Heart right ventricle (tissue), 16 donors: Measurements from ENCODE around the gene ATP2B1. TPM values are rescaled to one million over a fixed set of nuclear protein-coding genes. Genes with fewer than 3 reads are reported as not detected.
A peak's percentile ranks its signal among the peaks of the same experiment; 100 is the strongest.

ENCODE experiments used
- ATAC-seq, 8 donors: fragments of 200-7000 bp; cut with Tn5 transposase; one replicate each; pipeline ENCODE4 v1.9.1; 2020; ENCODE audit warnings: mild to moderate bottlenecking in 8 of 8, moderate library complexity in 8 of 8, moderate number of reproducible peaks in 1 of 8
- DNase-seq, 2 donors: peaks; one replicate each; pipeline ENCODE4 v3.0.0-alpha.2; 2020
- H3K27ac ChIP-seq, 10 donors: fragments of 200-600 bp; sonication (generic) in 2 of 10; one replicate each; pipeline versions ENCODE4 v1.5.0 to v1.8.0; 2020 to 2022; ENCODE audit warnings: mild to moderate bottlenecking in 3 of 10
- H3K27me3 ChIP-seq, 7 donors: fragments of 200-600 bp; one replicate each; pipeline ENCODE4 v1.8.0; 2021 to 2022; ENCODE audit warnings: mild to moderate bottlenecking in 2 of 7
- H3K36me3 ChIP-seq, 9 donors: fragments of 200-600 bp; sonication (generic) in 1 of 9; one replicate each; pipeline versions ENCODE4 v1.5.0 to v1.8.0; 2020 to 2022; ENCODE audit warnings: mild to moderate bottlenecking in 2 of 9
- H3K4me1 ChIP-seq, 9 donors: fragments of 200-600 bp; sonication (generic) in 1 of 9; one replicate each; pipeline versions ENCODE4 v1.5.0 to v1.8.0; 2020 to 2022; ENCODE audit warnings: mild to moderate bottlenecking in 4 of 9
- H3K4me3 ChIP-seq, 10 donors: fragments of 200-600 bp; sonication (generic) in 2 of 10; one replicate each; pipeline versions ENCODE4 v1.5.0 to v1.8.0; 2020 to 2022; ENCODE audit warnings: mild to moderate bottlenecking in 7 of 10, moderate library complexity in 2 of 10
- H3K9me3 ChIP-seq, 11 donors: fragments of 200-600 bp in 10 of 11; sonication (generic) in 2 of 11; one replicate each; pipeline versions ENCODE4 v1.5.0 to v1.8.0; 2013 to 2022; ENCODE audit warnings: mild to moderate bottlenecking in 2 of 11, control low read depth in 1 of 11, moderate library complexity in 1 of 11
- WGBS, 2 donors: extraction: QIAGEN DNeasy Blood & Tissue Kit; methylation state at CpG; one replicate each; pipeline ENCODE4 v1.1.7; 2013; ENCODE audit warnings: inconsistent platforms in 1 of 2; 5-methylcytosine and 5-hydroxymethylcytosine counted together
- intact Hi-C, 10 donors: fragments of 100-400 bp; cut with DNase I; formaldehyde crosslinking; loops; one replicate each; pipeline versions ENCODE4 v1.11.1 to v1.14.2; 2022
- polyA plus RNA-seq, 2 donors: library from polyadenylated mRNA; stranded (reverse); fragments of 200-250 nt; gene quantifications; one replicate each; pipeline ENCODE4 v1.2.3, GENCODE V29; 2013
- total RNA-seq, 10 donors: library from RNA; stranded (reverse); fragmentation: NEBNext Ultra II Directional in 3 of 10; extraction: Animal tissue kit (Norgen Biotek cat#: 25700) in 3 of 10; gene quantifications; one replicate each; pipeline versions ENCODE4 v1.2.1 to v1.2.4, GENCODE V29; 2021 to 2023
- TF ChIP-seq, protein P1 (sequence below), 9 donors: fragments of 200-600 bp; sonication (generic) in 2 of 9; IDR thresholded peaks; one replicate each; pipeline versions ENCODE4 v1.5.0 to v1.8.0; 2021 to 2022; ENCODE audit warnings: antibody characterized with exemption in 9 of 9, mild to moderate bottlenecking in 5 of 9, moderate library complexity in 1 of 9
- donor health status: Arrhythmogenic right ventricular cardiomyopathy.
- donor health status: ischemic (EF 13 %, LVEDD 7.1; RV severe dilation, severe dysfunction).
- donor health status: healthy with polysubstance abuse.
- donor health status: DM: no; HTN: yes; CAD: no.
- donor health status: DM: no; HTN: no; CAD: no.
- donor health status: ischemic (EF 25% LVEDD 6.9; RV normal size, moderate dysfunction).
- donor health status: ischemic (EF 25% LVEDD 5.7; RV mildly dilated, moderate dysfunction).
- donor health status: healthy.
- donor health status: DM: yes; HTN: yes; CAD: no.
- donor health status: Ischemic cardiomyopathy.
- donor health status: ischemic (EF 35%, LVEDD 5.7; RV mildly dilated, moderate dysfunction).
- donor health status: nonischemic (EF 11% LVEDD 7.7; RV severe dilation, severe dysfunction).
- donor health status: DM: yes; HTN: yes; CAD: no.
- donor health status: PGD.
- donor health status: ischemic (EF 29% LVEDD 5.4; RV normal size, mild dysfunction).
- donor health status: nonischemic (EF 23%, LVEDD 6.1; RV moderate dilation, normal function).

The ATP2B1 gene
- total and polyA plus RNA-seq, 12 donors: 5.9 to 20.5 (median 15.2) TPM

DNA sequence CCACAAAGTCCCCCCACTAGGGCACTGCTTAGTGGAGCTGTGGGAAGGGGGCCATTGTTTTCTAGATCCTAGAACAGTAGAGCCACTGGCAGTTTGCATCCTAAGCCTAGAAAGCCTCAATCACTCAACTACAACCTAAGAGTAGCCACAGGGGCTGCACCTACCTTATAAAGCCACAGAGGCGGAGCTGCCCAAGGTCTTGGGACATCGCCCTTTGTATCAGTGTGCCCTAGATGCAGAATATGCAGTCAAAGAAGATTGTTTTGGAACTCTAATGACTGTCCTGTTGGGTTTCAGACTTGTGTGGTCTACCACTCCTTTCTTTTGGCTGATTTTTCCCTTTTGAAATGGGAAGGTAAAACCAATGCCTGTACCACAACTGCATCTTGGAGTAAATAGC lies 59.5 kb downstream of the ATP2B1 start:
- Histone ChIP-seq H3K4me3 (no peak overlapping the region), H3K27me3 (no peaks in the 10 kb centered on the region), H3K4me1 (peaks cover 0 to 4% (median 0%) of the 10 kb centered on the region in 9 donors), H3K36me3 (peaks cover 0 to 21% (median 0%) of the 10 kb centered on the region in 9 donors), H3K9me3 (peaks cover 0 to 8% (median 0%) of the 10 kb centered on the region in 11 donors), H3K27ac (no peak overlapping the region)
- TF ChIP-seq, protein P1, sequence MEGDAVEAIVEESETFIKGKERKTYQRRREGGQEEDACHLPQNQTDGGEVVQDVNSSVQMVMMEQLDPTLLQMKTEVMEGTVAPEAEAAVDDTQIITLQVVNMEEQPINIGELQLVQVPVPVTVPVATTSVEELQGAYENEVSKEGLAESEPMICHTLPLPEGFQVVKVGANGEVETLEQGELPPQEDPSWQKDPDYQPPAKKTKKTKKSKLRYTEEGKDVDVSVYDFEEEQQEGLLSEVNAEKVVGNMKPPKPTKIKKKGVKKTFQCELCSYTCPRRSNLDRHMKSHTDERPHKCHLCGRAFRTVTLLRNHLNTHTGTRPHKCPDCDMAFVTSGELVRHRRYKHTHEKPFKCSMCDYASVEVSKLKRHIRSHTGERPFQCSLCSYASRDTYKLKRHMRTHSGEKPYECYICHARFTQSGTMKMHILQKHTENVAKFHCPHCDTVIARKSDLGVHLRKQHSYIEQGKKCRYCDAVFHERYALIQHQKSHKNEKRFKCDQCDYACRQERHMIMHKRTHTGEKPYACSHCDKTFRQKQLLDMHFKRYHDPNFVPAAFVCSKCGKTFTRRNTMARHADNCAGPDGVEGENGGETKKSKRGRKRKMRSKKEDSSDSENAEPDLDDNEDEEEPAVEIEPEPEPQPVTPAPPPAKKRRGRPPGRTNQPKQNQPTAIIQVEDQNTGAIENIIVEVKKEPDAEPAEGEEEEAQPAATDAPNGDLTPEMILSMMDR (IDR thresholded peaks at IDR 0.05): no peak
- ATAC-seq (peak in 1 of 8 donors; percentile 23), DNase-seq (no peak)
- intact Hi-C loops: no loop called here
- whole genome bisulfite sequencing, 2 donors: 75 to 99% methylated on average over 2 of the region's 2 CpGs

DNA sequence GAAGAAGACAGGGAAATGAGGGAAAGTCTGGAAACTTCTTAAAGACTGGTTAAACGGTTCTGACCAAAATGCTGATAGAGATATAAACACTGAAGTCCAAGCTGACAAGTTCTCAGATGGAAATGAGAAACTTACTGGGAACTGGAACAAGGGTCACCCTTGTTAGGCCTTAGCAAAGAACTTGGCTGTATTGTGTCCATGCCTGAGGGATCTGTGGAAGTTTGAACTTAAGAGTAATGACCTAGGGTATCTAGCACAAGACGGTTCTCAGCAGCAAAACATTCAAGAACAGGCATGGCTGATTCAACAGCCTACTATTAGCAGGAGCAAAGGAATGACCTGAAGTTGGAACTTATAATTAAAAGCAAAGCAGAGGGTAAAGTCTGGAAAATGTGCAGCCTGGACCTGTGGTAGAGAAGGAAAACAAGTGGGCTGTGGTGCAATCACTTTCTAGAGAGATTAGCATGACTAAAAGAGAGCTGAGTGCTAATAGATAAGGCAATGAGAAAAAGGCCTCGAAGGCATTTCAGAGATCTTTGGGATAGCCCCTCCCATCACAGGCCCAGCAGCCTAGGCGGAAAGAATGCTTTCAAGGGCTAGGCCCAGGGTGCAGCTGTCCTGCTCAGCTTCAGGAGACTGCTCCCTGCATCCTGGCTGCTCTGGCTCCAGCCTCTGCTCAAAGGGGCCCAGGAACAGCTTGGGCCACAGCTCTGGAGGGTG lies 60.3 kb downstream of the ATP2B1 start:
- ATAC-seq (peak in 1 of 8 donors; percentile 33), DNase-seq (no peak)
- WGBS, 2 donors: 70 to 72% methylated on average over 4 of the region's 4 CpGs
- intact Hi-C loops: no loop called here
- Histone ChIP-seq H3K27me3 (no peaks in the 10 kb centered on the region), H3K36me3 (peaks cover 0 to 21% (median 0%) of the 10 kb centered on the region in 9 donors), H3K9me3 (peaks cover 0 to 8% (median 0%) of the 10 kb centered on the region in 11 donors), H3K27ac (no peak overlapping the region), H3K4me1 (peaks cover 0 to 4% (median 0%) of the 10 kb centered on the region in 9 donors), H3K4me3 (no peak overlapping the region)
- TF ChIP-seq, protein P1 (IDR thresholded peaks at IDR 0.05): no peak

DNA sequence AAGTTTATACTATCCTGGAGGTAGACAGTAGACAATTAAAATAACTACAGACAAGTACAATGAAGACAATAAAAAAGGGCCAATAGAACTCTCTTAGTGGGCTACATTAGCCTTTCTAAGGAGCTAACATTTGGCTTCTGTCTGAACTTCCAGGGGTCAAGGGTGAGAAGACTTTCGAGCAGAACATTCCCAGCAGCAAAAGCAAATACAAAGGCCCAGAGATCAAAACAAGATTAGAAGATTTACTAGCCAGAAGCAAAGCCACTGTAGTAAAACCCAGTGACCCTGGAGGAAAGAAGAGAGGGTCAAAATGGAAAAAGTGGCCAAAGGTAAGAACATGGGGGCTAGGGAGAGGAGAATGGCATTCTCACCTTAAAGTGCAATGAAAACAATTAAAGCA lies 63.2 kb downstream of the ATP2B1 start:
- H3K4me3 ChIP-seq: no peak overlapping the region
- peaks cover 0 to 35% (median 0%) of the 10 kb centered on the region in 9 donors for H3K36me3 ChIP-seq
- TF ChIP-seq, protein P1 (IDR thresholded peaks at IDR 0.05): no peak
- peaks cover 0 to 4% (median 0%) of the 10 kb centered on the region in 9 donors for H3K4me1 ChIP-seq
- intact Hi-C loops: no loop called here
- peaks cover 0 to 8% (median 0%) of the 10 kb centered on the region in 11 donors for H3K9me3 ChIP-seq
- ATAC-seq (no peak), DNase-seq (no peak)
- WGBS, 2 donors: 75 to 79% methylated on average over 1 of the region's 1 CpG
- no peak overlapping the region for H3K27ac ChIP-seq
- H3K27me3 ChIP-seq: no peaks in the 10 kb centered on the region

DNA sequence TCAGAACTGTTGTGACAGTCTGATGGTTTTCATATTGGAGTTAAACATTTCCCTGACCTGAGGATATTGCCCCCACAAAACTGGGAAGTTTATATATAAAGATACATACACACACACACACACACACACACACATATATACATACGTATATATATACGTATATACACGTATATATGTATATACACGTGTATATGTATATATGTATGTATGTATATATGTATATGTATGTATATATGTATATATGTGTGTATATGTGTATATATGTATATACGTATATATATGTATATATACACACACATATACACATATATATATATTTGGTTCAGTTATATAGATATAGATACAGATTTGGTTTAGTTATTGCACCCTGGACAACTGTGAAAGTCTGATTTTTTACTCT lies 65.7 kb downstream of the ATP2B1 start:
- peaks cover 0 to 42% (median 0%) of the 10 kb centered on the region in 9 donors for H3K36me3 ChIP-seq
- no peak for DNase-seq
- intact Hi-C loops: loop anchor here in 1 of 10 donors (1.0 kb wide), 1 partner anchor 10 kb away; no protein-coding TSS in a partner anchor
- WGBS, 2 donors: 79 to 86% methylated on average over 5 of the region's 5 CpGs
- H3K4me1 ChIP-seq: peaks cover 0 to 4% (median 0%) of the 10 kb centered on the region in 9 donors
- no peaks in the 10 kb centered on the region for H3K27me3 ChIP-seq
- ATAC-seq: no peak
- no peak overlapping the region for H3K27ac ChIP-seq
- H3K4me3 ChIP-seq: no peak overlapping the region
- TF ChIP-seq, protein P1 (IDR thresholded peaks at IDR 0.05): no peak
- no peaks in the 10 kb centered on the region for H3K9me3 ChIP-seq
